ENCODE results near the gene OR4K5.
"Not testable (repeated sequence)": the region's sequence is repeated elsewhere in the genome, so short reads cannot be mapped to it uniquely, and the experiment has no call there.

Gene OR4K5

DNA sequence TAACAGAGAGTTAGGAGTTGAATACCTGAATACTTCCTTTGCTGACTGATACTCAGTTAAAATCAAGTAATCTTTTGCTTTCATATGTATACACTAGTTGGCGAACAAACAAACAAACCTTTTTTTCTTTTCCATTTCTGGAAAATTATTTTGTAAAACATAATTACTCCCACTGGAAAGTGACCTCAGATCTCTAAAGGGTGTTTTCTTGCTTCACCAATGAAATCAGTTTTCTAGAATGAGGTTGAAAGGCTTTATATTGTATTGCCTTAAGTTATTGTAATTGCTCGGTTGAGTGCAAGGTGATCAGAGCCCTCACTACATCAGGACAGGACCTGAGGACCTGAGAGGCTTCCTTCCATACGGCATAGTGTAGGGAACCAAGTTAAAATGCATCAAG is 10.2 kb downstream of the OR4K5 start, which contains the start of gene OR4K1:
OR4K1 (plus strand) TSS at position 301 of the 400 bp plus-strand sequence. CDS start 4,750 bp downstream, outside the sequence.
- no peaks in the 10 kb centered on the region for H4K20me1 ChIP-seq (ENCODE audit: insufficient read depth, low read length)
- H3K36me3 ChIP-seq (replicated peaks; ENCODE audit: low read depth, low read length), result no peaks in the 10 kb centered on the region
- no peak within 1 kb of the TSS for H3K4me2 ChIP-seq (ENCODE audit: low read length)
- H3K79me2 ChIP-seq (ENCODE audit: low read length), result no peaks in the 10 kb centered on the region
- H3K27me3 ChIP-seq (ENCODE audit: low read depth, low read length), result no peaks in the 10 kb centered on the region
- H3K9ac ChIP-seq (ENCODE audit: low read length), result no peak within 1 kb of the TSS
- no peaks in the 10 kb centered on the region for H3K4me1 ChIP-seq (ENCODE audit: low read length)
- H3K9me3 ChIP-seq (ENCODE audit: insufficient read depth, low read length), result no peaks in the 10 kb centered on the region
- no peak within 1 kb of the TSS for H3K27ac ChIP-seq (ENCODE audit: low read length)
- no peak within 1 kb of the TSS for H3K4me3 ChIP-seq (ENCODE audit: low read length)
- TF ChIP-seq EZH2phosphoT487 (IDR thresholded peaks at IDR 0.05; ENCODE audit: low read depth) (no peak), CTCF (IDR thresholded peaks at IDR 0.05; ENCODE audit: low read depth, low read length) (no peak)
- no peak within 1 kb of the TSS for H2AFZ ChIP-seq (ENCODE audit: low read depth, low read length)

DNA sequence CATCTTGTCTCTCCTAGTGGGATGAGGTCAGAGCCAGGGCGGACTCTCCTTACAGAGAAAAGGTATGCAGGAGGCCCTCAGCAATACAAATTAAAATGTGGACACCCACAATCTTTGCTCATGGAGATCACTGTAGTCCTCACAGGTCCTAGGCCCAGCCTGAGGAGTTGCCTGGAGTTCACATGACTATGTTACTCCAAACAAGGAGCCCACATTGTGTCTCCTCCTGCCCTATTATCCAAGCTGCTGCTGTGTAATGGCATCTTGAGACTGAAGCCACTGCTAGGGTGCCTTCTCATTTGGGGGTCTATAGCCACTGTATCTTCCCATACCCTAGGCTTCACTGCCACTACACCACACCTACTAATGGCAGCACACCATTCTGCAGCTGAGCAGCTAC is 21.3 kb downstream of the OR4K5 start:
- H2AFZ ChIP-seq (ENCODE audit: low read depth, low read length), result no peak overlapping the region
- H3K4me2 ChIP-seq (ENCODE audit: low read length), result no peak overlapping the region
- no peak overlapping the region for H3K9ac ChIP-seq (ENCODE audit: low read length)
- no peak overlapping the region for H3K4me3 ChIP-seq (ENCODE audit: low read length)
- H3K9me3 ChIP-seq (ENCODE audit: insufficient read depth, low read length), result no peaks in the 10 kb centered on the region
- TF ChIP-seq CTCF (IDR thresholded peaks at IDR 0.05; ENCODE audit: low read depth, low read length), result no peak
- TF ChIP-seq EZH2phosphoT487 (IDR thresholded peaks at IDR 0.05; ENCODE audit: low read depth), result no peak
- H3K4me1 ChIP-seq (ENCODE audit: low read length), result no peaks in the 10 kb centered on the region
- no peaks in the 10 kb centered on the region for H3K27me3 ChIP-seq (ENCODE audit: low read depth, low read length)
- no peaks in the 10 kb centered on the region for H4K20me1 ChIP-seq (ENCODE audit: insufficient read depth, low read length)
- no peaks in the 10 kb centered on the region for H3K36me3 ChIP-seq (replicated peaks; ENCODE audit: low read depth, low read length)
- H3K79me2 ChIP-seq (ENCODE audit: low read length), result no peaks in the 10 kb centered on the region
- H3K27ac ChIP-seq (ENCODE audit: low read length), result no peak overlapping the region

GRCh38 chr14:19947413-19948090 is 27.1 kb downstream of the OR4K5 start:
- Histone ChIP-seq H2AFZ (ENCODE audit: low read depth, low read length) (no peak overlapping the region), H3K27ac (ENCODE audit: low read length) (no peak overlapping the region), H3K4me3 (ENCODE audit: low read length) (no peak overlapping the region), H3K36me3 (replicated peaks; ENCODE audit: low read depth, low read length) (no peaks in the 10 kb centered on the region), H3K9ac (ENCODE audit: low read length) (no peak overlapping the region), H3K27me3 (ENCODE audit: low read depth, low read length) (no peaks in the 10 kb centered on the region), H3K4me2 (ENCODE audit: low read length) (no peak overlapping the region), H3K4me1 (ENCODE audit: low read length) (no peaks in the 10 kb centered on the region), H3K9me3 (ENCODE audit: insufficient read depth, low read length) (no peaks in the 10 kb centered on the region), H4K20me1 (ENCODE audit: insufficient read depth, low read length) (no peaks in the 10 kb centered on the region), H3K79me2 (ENCODE audit: low read length) (no peaks in the 10 kb centered on the region)
- no peak for TF ChIP-seq EZH2phosphoT487 (IDR thresholded peaks at IDR 0.05; ENCODE audit: low read depth)
- TF ChIP-seq CTCF (IDR thresholded peaks at IDR 0.05; ENCODE audit: low read depth, low read length), result no peak

GRCh38 chr14:19949218-19949617 is 28.8 kb downstream of the OR4K5 start:
- Histone ChIP-seq H3K4me2 (ENCODE audit: low read length) (no peak overlapping the region), H3K9ac (ENCODE audit: low read length) (no peak overlapping the region), H3K79me2 (ENCODE audit: low read length) (no peaks in the 10 kb centered on the region), H3K4me1 (ENCODE audit: low read length) (no peaks in the 10 kb centered on the region), H3K9me3 (ENCODE audit: insufficient read depth, low read length) (no peaks in the 10 kb centered on the region), H2AFZ (ENCODE audit: low read depth, low read length) (no peak overlapping the region), H3K4me3 (ENCODE audit: low read length) (no peak overlapping the region), H3K27me3 (ENCODE audit: low read depth, low read length) (no peaks in the 10 kb centered on the region), H3K27ac (ENCODE audit: low read length) (no peak overlapping the region), H3K36me3 (replicated peaks; ENCODE audit: low read depth, low read length) (no peaks in the 10 kb centered on the region), H4K20me1 (ENCODE audit: insufficient read depth, low read length) (no peaks in the 10 kb centered on the region)
- no peak for TF ChIP-seq CTCF (IDR thresholded peaks at IDR 0.05; ENCODE audit: low read depth, low read length)
- TF ChIP-seq EZH2phosphoT487 (IDR thresholded peaks at IDR 0.05; ENCODE audit: low read depth), result no peak

- not testable (repeated sequence) for H4K20me1 ChIP-seq (ENCODE audit: insufficient read depth, low read length); H3K9me3 ChIP-seq (ENCODE audit: insufficient read depth, low read length); H3K27me3 ChIP-seq (ENCODE audit: low read depth, low read length); H2AFZ ChIP-seq (ENCODE audit: low read depth, low read length); H3K9ac ChIP-seq (ENCODE audit: low read length); H3K4me2 ChIP-seq (ENCODE audit: low read length); H3K4me3 ChIP-seq (ENCODE audit: low read length); H3K79me2 ChIP-seq (ENCODE audit: low read length); H3K27ac ChIP-seq (ENCODE audit: low read length); H3K36me3 ChIP-seq (replicated peaks; ENCODE audit: low read depth, low read length); H3K4me1 ChIP-seq (ENCODE audit: low read length)
Observed at GRCh38 chr14:19969735-19970134, 49.3 kb downstream of the OR4K5 start.
